GM18909 (cell line): Measurements from ENCODE around the gene IL3RA.
"Not testable (repeated sequence)": the region's sequence is repeated elsewhere in the genome, so short reads cannot be mapped to it uniquely, and the experiment has no call there.

Source experiments
- ATAC-seq: cut with Tn5 transposase; IDR thresholded peaks from one replicate; pipeline ENCODE4 v1.9.1; 2021; ENCODE audit warnings: mild to moderate bottlenecking; ENCODE audit not compliant: unreplicated experiment, poor library complexity

IL3RA gene

DNA sequence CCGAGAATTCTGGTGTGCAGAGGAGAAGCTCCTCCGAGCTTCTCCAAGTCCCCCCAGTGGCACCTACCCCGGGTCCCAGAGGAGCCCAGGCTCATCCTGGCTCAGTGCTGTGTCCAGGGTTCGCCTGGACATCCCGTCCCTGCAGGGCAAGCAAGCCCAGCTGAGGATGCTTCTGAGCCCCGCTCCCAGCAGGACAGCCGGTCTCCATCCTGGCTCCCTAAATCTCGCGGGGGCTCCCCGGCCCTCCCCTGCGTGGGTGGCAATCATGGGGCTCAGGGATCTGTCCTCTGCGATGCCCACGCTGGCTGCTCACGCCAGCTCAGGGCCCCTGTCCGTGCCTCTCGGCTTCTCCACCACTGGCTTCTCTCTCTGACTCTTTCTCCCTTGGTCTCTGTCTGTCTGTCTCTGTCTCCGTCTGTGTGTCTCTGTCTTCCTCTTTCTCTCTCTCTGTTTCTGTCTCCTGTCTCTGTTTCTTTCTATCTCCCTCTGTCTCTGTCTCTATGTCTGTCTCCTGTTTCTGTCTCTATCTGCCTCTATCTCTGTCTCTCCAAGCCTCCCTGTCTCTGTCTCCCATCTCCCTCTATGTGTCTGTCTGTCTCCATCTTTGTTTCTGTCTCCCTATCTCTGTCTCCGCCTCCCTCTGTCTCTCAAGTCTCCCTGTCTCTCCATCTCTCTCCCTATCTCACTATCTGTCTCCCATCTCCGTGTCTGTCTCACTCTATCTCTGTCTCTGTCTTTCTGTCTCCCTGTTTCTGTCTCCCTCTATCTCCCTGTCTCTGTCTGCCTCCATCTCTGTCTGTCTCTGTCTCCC lies 83.2 kb downstream of the IL3RA start:
- no peak for ATAC-seq

DNA sequence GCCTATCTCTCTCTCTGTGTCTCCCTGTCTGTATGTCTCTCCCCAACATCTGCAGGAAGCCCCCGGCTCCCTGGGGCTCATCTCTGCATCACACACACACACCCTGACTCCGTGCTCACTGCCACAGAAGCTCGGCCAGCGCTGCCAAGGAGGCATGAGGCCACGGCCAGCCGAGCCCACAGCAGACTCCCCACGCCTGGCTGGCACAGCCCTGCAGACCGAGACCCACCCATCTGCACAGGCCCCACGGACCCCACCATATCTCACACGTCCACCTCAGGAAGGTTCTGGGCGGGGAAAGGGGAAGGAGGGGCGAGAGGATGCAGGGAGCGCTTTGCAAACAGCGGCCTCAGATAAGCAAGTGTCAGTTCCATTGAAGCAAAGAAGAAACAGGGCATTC lies 83.8 kb downstream of the IL3RA start:
- no peak for ATAC-seq

DNA sequence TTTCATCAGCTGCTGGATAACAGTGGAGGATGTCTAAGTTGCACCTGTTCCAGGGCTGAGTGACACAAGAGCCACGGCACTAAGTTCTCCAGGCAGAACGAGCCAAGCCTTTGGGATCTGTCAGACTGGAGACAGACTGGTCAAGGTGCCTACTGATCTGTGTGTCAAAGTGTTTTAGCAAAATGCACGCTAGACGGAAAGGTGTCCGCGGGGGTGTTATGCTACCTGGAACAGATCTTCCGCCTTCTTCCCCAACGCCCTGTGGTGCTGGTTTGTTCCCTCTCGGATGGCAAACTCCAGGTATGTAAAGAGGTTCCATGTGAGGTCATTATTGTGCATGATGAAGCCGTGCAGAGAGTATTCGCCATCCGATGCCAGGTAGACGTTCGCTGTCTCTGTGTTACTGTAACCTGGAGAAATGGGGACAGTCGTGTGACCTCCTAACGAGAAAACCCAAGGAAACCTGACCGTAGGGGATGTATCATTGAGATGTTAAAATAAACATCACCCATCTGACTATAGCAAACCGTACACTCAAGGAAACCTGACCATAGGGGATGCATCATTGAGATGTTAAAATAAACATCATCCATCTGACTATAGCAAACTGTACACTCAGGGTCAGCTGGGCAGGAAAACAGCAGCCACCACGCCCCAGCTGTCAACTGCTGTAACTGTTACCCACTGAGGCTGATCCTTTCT lies 85.0 kb downstream of the IL3RA start:
- ATAC-seq = no peak

DNA sequence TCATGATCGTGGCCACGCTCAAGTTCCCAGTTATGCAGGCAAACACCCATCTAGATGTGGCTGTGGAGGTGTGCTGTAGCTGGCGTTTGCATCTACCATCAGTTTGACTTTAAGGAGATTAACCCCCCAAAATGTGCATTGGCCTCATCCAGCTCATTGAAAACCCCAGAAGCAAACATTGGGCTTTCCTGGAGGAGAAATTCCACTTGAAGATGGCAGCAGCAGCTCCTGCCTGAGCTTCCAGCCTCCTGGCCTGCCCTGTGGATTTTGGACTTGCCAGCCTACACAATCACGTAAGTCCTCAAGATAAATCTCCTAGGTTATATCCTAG lies 85.5 kb downstream of the IL3RA start:
- ATAC-seq = no peak

DNA sequence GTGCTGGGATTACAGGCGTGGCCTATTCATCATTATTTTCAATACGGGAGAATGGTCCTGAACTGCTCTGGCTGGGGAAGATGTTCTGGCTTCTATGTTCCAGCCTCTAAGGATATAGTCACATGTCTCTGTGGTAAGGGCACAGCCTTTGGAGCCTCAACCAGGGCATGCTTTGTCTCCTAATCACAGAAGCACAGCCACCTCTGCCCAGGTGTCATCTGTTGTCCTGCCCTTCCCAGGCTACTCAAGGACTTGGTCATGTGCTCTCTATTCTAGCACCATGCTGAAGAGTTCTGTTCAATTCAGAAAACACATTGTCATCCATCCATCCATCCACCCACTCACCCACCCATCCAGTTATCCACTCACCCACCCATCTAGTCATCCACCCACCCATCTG lies 86.6 kb downstream of the IL3RA start:
- no peak for ATAC-seq

DNA sequence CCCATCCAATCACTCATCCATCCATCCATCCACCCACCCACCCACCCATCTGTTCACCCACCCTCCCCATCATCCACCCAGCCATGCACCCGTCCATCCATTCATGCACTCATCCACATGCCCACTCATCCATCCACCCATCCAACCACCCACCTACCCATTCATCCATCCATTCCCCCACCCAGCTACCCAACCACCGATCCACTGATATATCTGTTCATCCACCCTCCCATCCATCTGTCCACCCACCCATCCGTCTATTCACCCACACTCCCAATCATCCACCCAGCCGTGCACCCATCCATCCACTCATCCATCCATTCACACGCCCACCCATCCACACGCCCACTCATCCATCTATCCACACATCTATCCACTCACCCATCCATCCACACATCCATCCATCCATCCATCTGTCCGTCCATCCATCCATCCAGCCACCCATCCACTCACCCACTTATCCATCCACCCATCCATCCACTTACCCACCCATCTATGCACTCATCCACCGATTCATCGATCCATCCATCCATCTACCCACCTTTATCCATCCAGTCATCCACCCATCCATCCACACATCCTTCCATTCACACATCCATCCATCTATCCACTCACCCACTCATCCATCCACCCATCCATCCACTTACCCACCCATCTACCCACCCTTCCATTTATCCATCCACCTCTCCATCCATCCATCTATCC lies 87.7 kb downstream of the IL3RA start:
- ATAC-seq = no peak

DNA sequence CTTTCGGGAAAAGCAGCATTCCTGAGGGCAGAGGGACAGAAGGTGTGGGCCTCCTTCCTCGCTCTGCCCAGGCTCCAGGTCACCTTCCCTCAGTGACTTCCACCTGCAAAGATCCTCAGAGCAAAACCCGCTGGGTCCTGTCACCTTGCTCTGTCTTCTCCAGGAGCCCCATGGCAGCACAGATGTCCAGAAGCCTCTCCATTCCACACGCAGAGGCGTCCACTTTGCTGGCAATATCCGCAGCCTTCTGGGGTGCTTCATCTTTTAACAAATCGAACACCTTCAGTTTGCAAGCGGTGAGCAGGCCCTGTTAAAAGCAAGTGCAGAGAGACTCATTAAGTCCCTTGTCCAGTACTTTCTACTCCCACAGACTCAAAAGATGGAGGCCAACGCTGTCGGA lies 88.8 kb downstream of the IL3RA start:
- ATAC-seq = no peak

DNA sequence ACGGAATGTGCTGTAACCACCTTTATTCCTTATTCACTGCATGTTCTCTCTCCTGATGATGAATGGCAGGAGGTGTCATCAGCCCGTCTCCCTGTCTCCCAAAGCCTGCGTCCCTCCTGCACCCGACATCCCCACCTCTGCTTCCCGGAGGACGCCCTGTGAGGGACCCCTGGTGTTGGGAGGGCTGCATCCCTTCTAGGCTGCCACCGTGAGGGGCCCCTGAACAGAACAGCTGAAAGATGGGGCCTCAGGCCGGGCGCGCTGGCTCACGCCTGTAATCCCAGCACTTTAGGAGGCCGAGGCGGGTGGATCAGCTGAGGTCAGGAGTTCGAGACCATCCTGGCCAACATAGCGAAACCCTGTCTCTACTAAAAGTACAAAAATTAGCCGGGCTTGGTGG lies 89.7 kb downstream of the IL3RA start:
- not testable (repeated sequence) for ATAC-seq

DNA sequence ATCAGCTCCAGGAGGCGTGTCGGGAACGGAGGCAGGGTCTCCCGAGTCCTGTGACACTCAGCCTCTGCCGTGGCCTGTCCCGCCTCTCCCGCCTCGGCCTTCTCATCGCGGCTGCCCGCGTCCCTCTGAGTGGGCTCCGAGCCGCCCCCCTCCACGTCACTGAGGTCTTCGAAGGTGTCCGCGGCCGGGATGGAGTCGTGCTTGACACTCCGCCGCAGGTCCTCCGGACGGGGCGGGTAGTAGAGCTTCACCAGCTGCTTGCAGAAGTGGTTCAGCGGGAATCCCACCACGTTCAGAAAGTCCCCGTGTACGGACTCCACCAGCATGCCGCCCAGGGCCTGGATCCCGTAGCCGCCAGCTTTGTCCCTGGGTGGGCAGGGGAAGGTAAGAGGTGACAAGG lies 91.2 kb downstream of the IL3RA start:
- no peak for ATAC-seq

DNA sequence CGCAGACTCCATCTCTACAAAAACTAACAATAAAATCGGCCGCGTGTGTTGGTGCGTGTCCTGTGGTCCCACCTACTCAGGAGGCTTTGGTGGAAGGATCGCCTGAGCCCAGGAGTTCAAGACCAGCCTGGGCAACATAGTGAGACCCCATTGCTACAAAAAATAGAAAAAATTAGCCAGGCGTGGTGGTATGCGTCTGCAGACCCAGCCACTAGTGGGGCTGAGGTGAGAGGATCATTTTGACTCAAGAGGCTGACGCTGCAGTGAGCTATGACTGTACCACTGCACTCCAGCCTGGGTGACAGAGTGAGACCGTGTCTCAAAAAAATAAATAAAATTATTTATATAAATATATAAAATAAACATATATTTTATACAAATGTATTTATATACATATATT lies 93.9 kb downstream of the IL3RA start:
- ATAC-seq = no peak
